SK-N-SH (cell line): ENCODE results near the gene HESX1. TPM values are rescaled to one million over a fixed set of nuclear protein-coding genes. Genes with fewer than 3 reads are reported as not detected.

ENCODE experiments used
- CTCF ChIA-PET: fragments of 300-600, 350-600 bp; formaldehyde crosslinking; extraction: SDS; loops from one replicate; lab custom pipeline; 2021; lab: Yijun Ruan, JAX
- POLR2A ChIA-PET: fragments of 350-600 bp; sonication (Branson Sonifier 250); formaldehyde crosslinking; extraction: SDS; loops from one replicate; lab custom pipeline; 2020; ENCODE audit warnings: antibody characterized with exemption, inconsistent platforms; lab: Yijun Ruan, JAX
- DNase-seq: peaks from one replicate; pipeline ENCODE4 v3.0.0; 2012
- H2AFZ ChIP-seq: fragments of 200-600 bp; sonication (generic); 2 replicates; pipeline ENCODE4 v1.8.1; 2016; ENCODE audit warnings: antibody characterized with exemption, mild to moderate bottlenecking, low read depth
- H3F3A ChIP-seq: fragments of 200-600 bp; sonication (generic); replicated peaks from 2 replicates; pipeline ENCODE3; 2016; ENCODE audit warnings: antibody characterized with exemption, mild to moderate bottlenecking; ENCODE audit not compliant: insufficient read depth
- H3K27ac ChIP-seq, 2 experiments: fragments of 200-500 bp in 1 of 2; fragments of 200-600 bp in 1 of 2; sonication (Bioruptor generic) in 1 of 2; sonication (generic), shearing (Covaris generic) in 1 of 2; 2 replicates each; pipeline versions ENCODE4 v1.5.1 to v1.6.1; 2014 to 2016; ENCODE audit warnings: low read depth in 2 of 2, inconsistent platforms in 1 of 2, low read length in 1 of 2, mild to moderate bottlenecking in 1 of 2, mixed read lengths in 1 of 2
- H3K27me3 ChIP-seq: fragments of 200-600 bp; sonication (generic), shearing (Covaris generic); 2 replicates; pipeline ENCODE4 v1.6.1; 2016; ENCODE audit warnings: mixed run types; ENCODE audit not compliant: insufficient read depth
- H3K36me3 ChIP-seq, 2 experiments: fragments of 200-500 bp in 1 of 2; fragments of 200-600 bp in 1 of 2; sonication (Bioruptor generic) in 1 of 2; sonication (generic) in 1 of 2; replicated peaks in 1 of 2; 2 replicates each; pipeline versions ENCODE3 to v1.5.1; 2014 to 2016; ENCODE audit warnings: low read length in 1 of 2, mild to moderate bottlenecking in 1 of 2; ENCODE audit not compliant: insufficient read depth in 2 of 2, control insufficient read depth in 1 of 2
- H3K4me1 ChIP-seq, 2 experiments: fragments of 200-500 bp in 1 of 2; fragments of 200-600 bp in 1 of 2; sonication (Bioruptor generic) in 1 of 2; sonication (generic), shearing (Covaris generic) in 1 of 2; 2 replicates each; pipeline versions ENCODE4 v1.5.1 to v1.6.1; 2014 to 2016; ENCODE audit warnings: low read depth in 1 of 2, low read length in 1 of 2, mixed run types in 1 of 2; ENCODE audit not compliant: insufficient read depth in 2 of 2, control insufficient read depth in 1 of 2
- H3K4me2 ChIP-seq: fragments of 200-600 bp; sonication (generic), shearing (Covaris generic); 2 replicates; pipeline ENCODE4 v1.6.1; 2017; ENCODE audit warnings: mixed run types
- H3K4me3 ChIP-seq, 2 experiments: fragments of 200-500 bp in 1 of 2; fragments of 200-600 bp in 1 of 2; sonication (Bioruptor generic) in 1 of 2; sonication (generic), shearing (Covaris generic) in 1 of 2; 2 replicates each; pipeline versions ENCODE4 v1.5.1 to v1.8.1; 2014 to 2016; ENCODE audit warnings: low read depth in 2 of 2, inconsistent platforms in 1 of 2, low read length in 1 of 2, mild to moderate bottlenecking in 1 of 2, mixed read lengths in 1 of 2, moderate library complexity in 1 of 2
- H3K79me2 ChIP-seq: fragments of 200-600 bp; sonication (generic); 2 replicates; pipeline ENCODE4 v1.8.1; 2017; ENCODE audit warnings: mild to moderate bottlenecking; ENCODE audit not compliant: insufficient read depth
- H3K9ac ChIP-seq: fragments of 200-600 bp; sonication (generic); 2 replicates; pipeline ENCODE4 v1.6.1; 2017; ENCODE audit warnings: mixed run types
- H3K9me2 ChIP-seq: fragments of 200-600 bp; sonication (generic); 2 replicates; pipeline ENCODE4 v1.6.1; 2017; ENCODE audit warnings: mixed run types
- H3K9me3 ChIP-seq: fragments of 200-600 bp; sonication (generic); 2 replicates; pipeline ENCODE4 v1.6.1; 2017; ENCODE audit warnings: mixed run types, mild to moderate bottlenecking, moderate library complexity
- H4K20me1 ChIP-seq: fragments of 200-600 bp; sonication (generic); 2 replicates; pipeline ENCODE4 v1.6.1; 2017; ENCODE audit warnings: mild to moderate bottlenecking, mixed run types; ENCODE audit not compliant: insufficient read depth
- ELF1 ChIP-seq: IDR thresholded peaks from 2 replicates; pipeline ENCODE4 v1.4.0; 2012
- EP300 ChIP-seq, 2 experiments: IDR thresholded peaks; 2 replicates each; pipeline versions ENCODE4 v1.4.0 to v1.6.1; 2012; ENCODE audit warnings: borderline replicate concordance in 1 of 2, low read depth in 1 of 2, low read length in 1 of 2
- EZH2phosphoT487 ChIP-seq: fragments of 200-600 bp; sonication (generic); IDR thresholded peaks from 2 replicates; pipeline ENCODE4 v1.6.1; 2017; ENCODE audit warnings: low read depth, mixed run types, mild to moderate bottlenecking, antibody characterized with exemption, moderate library complexity, borderline replicate concordance
- FOSL2 ChIP-seq: IDR thresholded peaks from 2 replicates; pipeline ENCODE4 v1.4.0; 2012; ENCODE audit warnings: low read depth, mild to moderate bottlenecking, moderate library complexity, borderline replicate concordance
- FOXM1 ChIP-seq: IDR thresholded peaks from 2 replicates; pipeline ENCODE4 v1.4.0; 2012; ENCODE audit warnings: low read depth, mild to moderate bottlenecking
- MAX ChIP-seq: IDR thresholded peaks from 2 replicates; pipeline ENCODE4 v1.4.0; 2012; ENCODE audit warnings: low read depth
- NRF1 ChIP-seq: IDR thresholded peaks from 2 replicates; pipeline ENCODE4 v1.6.1; 2012; ENCODE audit warnings: low read depth, mild to moderate bottlenecking, low read length
- PBX3 ChIP-seq: IDR thresholded peaks from 2 replicates; pipeline ENCODE4; 2012
- RCOR1 ChIP-seq: fragments of 150-350 bp; IDR thresholded peaks from 2 replicates; pipeline ENCODE4 v1.6.1; 2017; ENCODE audit warnings: antibody characterized with exemption, low read length
- RXRA ChIP-seq: IDR thresholded peaks from 2 replicates; pipeline ENCODE4 v1.4.0; 2012; ENCODE audit warnings: low read depth, mild to moderate bottlenecking, borderline replicate concordance
- SIN3A ChIP-seq: IDR thresholded peaks from 2 replicates; pipeline ENCODE4 v1.6.1; 2012; ENCODE audit warnings: low read depth, mild to moderate bottlenecking, low read length, moderate library complexity, borderline replicate concordance
- WGBS: methylation state at CpG from one replicate; pipeline ENCODE4 v1.1.6; 2017; ENCODE audit warnings: low lambda C conversion rate; 5-methylcytosine and 5-hydroxymethylcytosine counted together
- polyA plus RNA-seq, 3 experiments: library from polyadenylated mRNA; depleted of rRNA; stranded (reverse); fragments of >200 nt; gene quantifications; 2 replicates each; pipeline ENCODE4 v1.2.3, GENCODE V29; 2012
- TF ChIP-seq, protein P1 (sequence below): fragments of 150-350 bp; IDR thresholded peaks from 2 replicates; pipeline ENCODE4 v1.6.1; 2016; ENCODE audit warnings: mild to moderate bottlenecking, low read depth, low read length

HESX1 gene
- polyA plus RNA-seq, 1 of the 3 experiments (the other 2 are of a cell fraction), result 1.2 TPM

DNA sequence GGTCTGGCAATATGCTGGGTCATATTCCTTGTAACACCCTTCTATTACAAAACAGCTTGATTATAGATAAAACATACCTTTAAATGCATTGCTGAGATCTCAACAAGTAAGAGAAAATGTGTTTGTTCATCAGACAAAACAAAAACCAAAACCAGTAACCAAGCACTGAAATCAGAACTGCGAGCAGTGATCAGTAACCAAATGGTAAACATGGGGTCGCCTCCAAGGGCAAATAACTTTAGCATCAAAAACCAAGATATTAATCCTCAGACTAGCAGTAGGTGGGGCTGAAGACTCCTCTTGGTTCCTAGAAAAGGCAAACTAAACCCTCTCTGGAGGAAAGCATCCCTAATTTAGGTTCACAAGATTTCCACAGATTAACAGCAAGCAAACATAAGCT, 6.6 kb upstream of the HESX1 start:
- POLR2A ChIA-PET, result no interaction called here
- TF ChIP-seq FOXM1, result no peak
- no peak for TF ChIP-seq EP300 (IDR thresholded peaks at IDR 0.05; ENCODE audit: borderline replicate concordance in 1 of 2, low read depth in 1 of 2, low read length in 1 of 2)
- no peak for TF ChIP-seq SIN3A
- TF ChIP-seq EZH2phosphoT487, result no peak
- no peak for TF ChIP-seq MAX
- TF ChIP-seq ELF1, result no peak
- no peak for TF ChIP-seq RCOR1
- TF ChIP-seq, protein P1, sequence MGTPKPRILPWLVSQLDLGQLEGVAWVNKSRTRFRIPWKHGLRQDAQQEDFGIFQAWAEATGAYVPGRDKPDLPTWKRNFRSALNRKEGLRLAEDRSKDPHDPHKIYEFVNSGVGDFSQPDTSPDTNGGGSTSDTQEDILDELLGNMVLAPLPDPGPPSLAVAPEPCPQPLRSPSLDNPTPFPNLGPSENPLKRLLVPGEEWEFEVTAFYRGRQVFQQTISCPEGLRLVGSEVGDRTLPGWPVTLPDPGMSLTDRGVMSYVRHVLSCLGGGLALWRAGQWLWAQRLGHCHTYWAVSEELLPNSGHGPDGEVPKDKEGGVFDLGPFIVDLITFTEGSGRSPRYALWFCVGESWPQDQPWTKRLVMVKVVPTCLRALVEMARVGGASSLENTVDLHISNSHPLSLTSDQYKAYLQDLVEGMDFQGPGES, result no peak
- TF ChIP-seq, all 33 proteins: peak for 0

DNA sequence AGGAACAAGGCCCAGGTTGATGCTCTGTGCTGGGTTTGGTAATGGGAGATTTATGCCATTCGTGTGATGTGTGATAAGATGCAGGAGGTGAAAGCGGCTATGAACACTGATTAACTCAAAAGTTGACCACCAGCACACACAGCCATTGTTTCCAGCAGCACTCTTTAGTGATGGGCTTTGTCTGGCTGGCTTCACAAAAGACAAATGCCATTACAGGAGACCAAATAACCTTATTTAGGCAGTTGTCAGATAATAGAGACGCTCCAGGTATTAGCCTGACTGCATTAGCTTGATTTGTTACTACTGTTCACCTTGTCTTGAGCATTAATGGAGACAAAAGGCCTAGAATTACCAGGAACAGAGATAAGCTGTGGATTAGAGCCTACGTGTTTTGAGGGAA, 5.1 kb downstream of the HESX1 start:
- ChIA-PET CTCF (interaction anchor here (1.0 to 1.8 kb wide), 5 partner anchors 15 to 33 kb away, joined by 3 to 6 read pairs (median 4); partner anchors contain the start of gene APPL1), POLR2A (no interaction called here)
- H4K20me1 ChIP-seq, result no peaks in the 10 kb centered on the region
- 75% methylated on average over 4 of the region's 4 CpGs for WGBS
- H3K36me3 ChIP-seq, result no peaks in the 10 kb centered on the region
- H3K4me2 ChIP-seq, result no peak overlapping the region
- H3F3A ChIP-seq, result no peaks in the 10 kb centered on the region
- H3K4me3 ChIP-seq, result no peak overlapping the region
- TF ChIP-seq FOSL2, result no peak
- no peak for TF ChIP-seq NRF1
- TF ChIP-seq, protein P1, result no peak
- TF ChIP-seq PBX3, result no peak
- no peak for TF ChIP-seq RXRA
- no peaks in the 10 kb centered on the region for H3K79me2 ChIP-seq
- no peak overlapping the region for H2AFZ ChIP-seq
- H3K4me1 ChIP-seq, result no peaks in the 10 kb centered on the region
- H3K9ac ChIP-seq, result no peak overlapping the region
- no peaks in the 10 kb centered on the region for H3K27me3 ChIP-seq
- peak; percentile 20 for DNase-seq
- no peaks in the 10 kb centered on the region for H3K9me2 ChIP-seq
- 0 out of 4 replicates have a peak overlapping the region, but pooled peaks of 1 of the 2 experiments have one; percentile 5 for H3K27ac ChIP-seq
- peaks cover 4% of the 10 kb centered on the region; the same call in 1 of the 2 replicates for H3K9me3 ChIP-seq

More for the DNA sequence above, 6.6 kb upstream of the HESX1 start:
- Histone ChIP-seq H3F3A (no peaks in the 10 kb centered on the region), H3K4me1 (no peaks in the 10 kb centered on the region), H3K36me3 (no peaks in the 10 kb centered on the region), H3K79me2 (no peaks in the 10 kb centered on the region), H3K9ac (no peak overlapping the region), H3K27ac (no peak overlapping the region), H3K9me3 (no peaks in the 10 kb centered on the region), H4K20me1 (no peaks in the 10 kb centered on the region), H2AFZ (no peak overlapping the region), H3K27me3 (no peaks in the 10 kb centered on the region), H3K4me3 (no peak overlapping the region), H3K9me2 (no peaks in the 10 kb centered on the region), H3K4me2 (no peak overlapping the region)
- CTCF ChIA-PET, result interaction anchor here (0.9 to 1.0 kb wide), 3 partner anchors 10 to 211 kb away, joined by 3 read pairs; no protein-coding TSS in a partner anchor
- DNase-seq, result no peak
- WGBS, result 96% methylated on average over 2 of the region's 2 CpGs
